SK-N-SH (cell line): ENCODE data around the gene OR5B2. TPM values are rescaled to one million over a fixed set of nuclear protein-coding genes. Genes with fewer than 3 reads are reported as not detected.

Source experiments
- CTCF ChIA-PET: fragments of 300-600, 350-600 bp; formaldehyde crosslinking; extraction: SDS; loops from one replicate; lab custom pipeline; 2021; lab: Yijun Ruan, JAX
- POLR2A ChIA-PET: fragments of 350-600 bp; sonication (Branson Sonifier 250); formaldehyde crosslinking; extraction: SDS; loops from one replicate; lab custom pipeline; 2020; ENCODE audit warnings: antibody characterized with exemption, inconsistent platforms; lab: Yijun Ruan, JAX
- DNase-seq: peaks from one replicate; pipeline ENCODE4 v3.0.0; 2012
- H2AFZ ChIP-seq: fragments of 200-600 bp; sonication (generic); 2 replicates; pipeline ENCODE4 v1.8.1; 2016; ENCODE audit warnings: antibody characterized with exemption, mild to moderate bottlenecking, low read depth
- H3F3A ChIP-seq: fragments of 200-600 bp; sonication (generic); replicated peaks from 2 replicates; pipeline ENCODE3; 2016; ENCODE audit warnings: antibody characterized with exemption, mild to moderate bottlenecking; ENCODE audit not compliant: insufficient read depth
- H3K27ac ChIP-seq, 2 experiments: fragments of 200-500 bp in 1 of 2; fragments of 200-600 bp in 1 of 2; sonication (Bioruptor generic) in 1 of 2; sonication (generic), shearing (Covaris generic) in 1 of 2; 2 replicates each; pipeline versions ENCODE4 v1.5.1 to v1.6.1; 2014 to 2016; ENCODE audit warnings: low read depth in 2 of 2, inconsistent platforms in 1 of 2, low read length in 1 of 2, mild to moderate bottlenecking in 1 of 2, mixed read lengths in 1 of 2
- H3K27me3 ChIP-seq: fragments of 200-600 bp; sonication (generic), shearing (Covaris generic); 2 replicates; pipeline ENCODE4 v1.6.1; 2016; ENCODE audit warnings: mixed run types; ENCODE audit not compliant: insufficient read depth
- H3K36me3 ChIP-seq, 2 experiments: fragments of 200-500 bp in 1 of 2; fragments of 200-600 bp in 1 of 2; sonication (Bioruptor generic) in 1 of 2; sonication (generic) in 1 of 2; replicated peaks in 1 of 2; 2 replicates each; pipeline versions ENCODE3 to v1.5.1; 2014 to 2016; ENCODE audit warnings: low read length in 1 of 2, mild to moderate bottlenecking in 1 of 2; ENCODE audit not compliant: insufficient read depth in 2 of 2, control insufficient read depth in 1 of 2
- H3K4me1 ChIP-seq, 2 experiments: fragments of 200-500 bp in 1 of 2; fragments of 200-600 bp in 1 of 2; sonication (Bioruptor generic) in 1 of 2; sonication (generic), shearing (Covaris generic) in 1 of 2; 2 replicates each; pipeline versions ENCODE4 v1.5.1 to v1.6.1; 2014 to 2016; ENCODE audit warnings: low read depth in 1 of 2, low read length in 1 of 2, mixed run types in 1 of 2; ENCODE audit not compliant: insufficient read depth in 2 of 2, control insufficient read depth in 1 of 2
- H3K4me2 ChIP-seq: fragments of 200-600 bp; sonication (generic), shearing (Covaris generic); 2 replicates; pipeline ENCODE4 v1.6.1; 2017; ENCODE audit warnings: mixed run types
- H3K4me3 ChIP-seq, 2 experiments: fragments of 200-500 bp in 1 of 2; fragments of 200-600 bp in 1 of 2; sonication (Bioruptor generic) in 1 of 2; sonication (generic), shearing (Covaris generic) in 1 of 2; 2 replicates each; pipeline versions ENCODE4 v1.5.1 to v1.8.1; 2014 to 2016; ENCODE audit warnings: low read depth in 2 of 2, inconsistent platforms in 1 of 2, low read length in 1 of 2, mild to moderate bottlenecking in 1 of 2, mixed read lengths in 1 of 2, moderate library complexity in 1 of 2
- H3K79me2 ChIP-seq: fragments of 200-600 bp; sonication (generic); 2 replicates; pipeline ENCODE4 v1.8.1; 2017; ENCODE audit warnings: mild to moderate bottlenecking; ENCODE audit not compliant: insufficient read depth
- H3K9ac ChIP-seq: fragments of 200-600 bp; sonication (generic); 2 replicates; pipeline ENCODE4 v1.6.1; 2017; ENCODE audit warnings: mixed run types
- H3K9me2 ChIP-seq: fragments of 200-600 bp; sonication (generic); 2 replicates; pipeline ENCODE4 v1.6.1; 2017; ENCODE audit warnings: mixed run types
- H3K9me3 ChIP-seq: fragments of 200-600 bp; sonication (generic); 2 replicates; pipeline ENCODE4 v1.6.1; 2017; ENCODE audit warnings: mixed run types, mild to moderate bottlenecking, moderate library complexity
- H4K20me1 ChIP-seq: fragments of 200-600 bp; sonication (generic); 2 replicates; pipeline ENCODE4 v1.6.1; 2017; ENCODE audit warnings: mild to moderate bottlenecking, mixed run types; ENCODE audit not compliant: insufficient read depth
- CHD2 ChIP-seq: fragments of 150-350 bp; IDR thresholded peaks from 2 replicates; pipeline ENCODE4 v1.6.1; 2018; ENCODE audit warnings: low read length; ENCODE audit not compliant: partially characterized antibody
- ELF1 ChIP-seq: IDR thresholded peaks from 2 replicates; pipeline ENCODE4 v1.4.0; 2012
- EP300 ChIP-seq, 2 experiments: IDR thresholded peaks; 2 replicates each; pipeline versions ENCODE4 v1.4.0 to v1.6.1; 2012; ENCODE audit warnings: borderline replicate concordance in 1 of 2, low read depth in 1 of 2, low read length in 1 of 2
- EZH2phosphoT487 ChIP-seq: fragments of 200-600 bp; sonication (generic); IDR thresholded peaks from 2 replicates; pipeline ENCODE4 v1.6.1; 2017; ENCODE audit warnings: low read depth, mixed run types, mild to moderate bottlenecking, antibody characterized with exemption, moderate library complexity, borderline replicate concordance
- FOSL2 ChIP-seq: IDR thresholded peaks from 2 replicates; pipeline ENCODE4 v1.4.0; 2012; ENCODE audit warnings: low read depth, mild to moderate bottlenecking, moderate library complexity, borderline replicate concordance
- FOXJ3 ChIP-seq: sonication (generic); formaldehyde crosslinking; IDR thresholded peaks from 2 replicates; pipeline ENCODE4 v1.5.1; 2020; ENCODE audit warnings: mild to moderate bottlenecking, missing genetic modification reagents
- FOXM1 ChIP-seq: IDR thresholded peaks from 2 replicates; pipeline ENCODE4 v1.4.0; 2012; ENCODE audit warnings: low read depth, mild to moderate bottlenecking
- GABPA ChIP-seq: IDR thresholded peaks from 2 replicates; pipeline ENCODE4 v1.4.0; 2012; ENCODE audit warnings: low read depth, mild to moderate bottlenecking
- MEF2A ChIP-seq: IDR thresholded peaks from 2 replicates; pipeline ENCODE4 v1.4.0; 2012; ENCODE audit warnings: low read depth, borderline replicate concordance
- NRF1 ChIP-seq: IDR thresholded peaks from 2 replicates; pipeline ENCODE4 v1.6.1; 2012; ENCODE audit warnings: low read depth, mild to moderate bottlenecking, low read length
- POLR2AphosphoS5 ChIP-seq: IDR thresholded peaks from 2 replicates; pipeline ENCODE4 v1.6.1; 2012; ENCODE audit warnings: low read depth, low read length
- RCOR1 ChIP-seq: fragments of 150-350 bp; IDR thresholded peaks from 2 replicates; pipeline ENCODE4 v1.6.1; 2017; ENCODE audit warnings: antibody characterized with exemption, low read length
- REST ChIP-seq: IDR thresholded peaks from 2 replicates; pipeline ENCODE4 v1.6.1; 2012; ENCODE audit warnings: mild to moderate bottlenecking, low read depth, low read length, moderate library complexity
- RXRA ChIP-seq: IDR thresholded peaks from 2 replicates; pipeline ENCODE4 v1.4.0; 2012; ENCODE audit warnings: low read depth, mild to moderate bottlenecking, borderline replicate concordance
- SIN3A ChIP-seq: IDR thresholded peaks from 2 replicates; pipeline ENCODE4 v1.6.1; 2012; ENCODE audit warnings: low read depth, mild to moderate bottlenecking, low read length, moderate library complexity, borderline replicate concordance
- TCF12 ChIP-seq: IDR thresholded peaks from 2 replicates; pipeline ENCODE4 v1.4.0; 2012
- WGBS: methylation state at CpG from one replicate; pipeline ENCODE4 v1.1.6; 2017; ENCODE audit warnings: low lambda C conversion rate; 5-methylcytosine and 5-hydroxymethylcytosine counted together
- polyA plus RNA-seq, 3 experiments: library from polyadenylated mRNA; depleted of rRNA; stranded (reverse); fragments of >200 nt; gene quantifications; 2 replicates each; pipeline ENCODE4 v1.2.3, GENCODE V29; 2012
- TF ChIP-seq, protein P1 (sequence below): IDR thresholded peaks from 2 replicates; pipeline ENCODE4; 2012
- TF ChIP-seq, protein P2 (sequence below): IDR thresholded peaks from 2 replicates; pipeline ENCODE4 v1.4.0; 2012; ENCODE audit warnings: low read depth, borderline replicate concordance
- TF ChIP-seq, protein P3 (sequence below): fragments of 150-350 bp; IDR thresholded peaks from 2 replicates; pipeline ENCODE4 v1.6.1; 2017; ENCODE audit warnings: antibody characterized with exemption, low read length, low read depth, borderline replicate concordance

OR5B2 gene
- polyA plus RNA-seq, 1 of the 3 experiments (the other 2 are of a cell fraction): not detected

- Histone ChIP-seq H3K36me3 (no peaks in the 10 kb centered on the region), H2AFZ (no peak overlapping the region), H4K20me1 (no peaks in the 10 kb centered on the region), H3F3A (no peaks in the 10 kb centered on the region), H3K27me3 (no peaks in the 10 kb centered on the region), H3K4me1 (no peaks in the 10 kb centered on the region), H3K4me3 (no peak overlapping the region), H3K4me2 (no peak overlapping the region), H3K79me2 (no peaks in the 10 kb centered on the region), H3K27ac (no peak overlapping the region), H3K9me2 (no peaks in the 10 kb centered on the region), H3K9ac (no peak overlapping the region), H3K9me3 (no peaks in the 10 kb centered on the region)
- DNase-seq: no peak
- CTCF ChIA-PET: no interaction called here
- POLR2A ChIA-PET: no interaction called here
- 0% methylated on average over 3 of the region's 3 CpGs for WGBS
- TF ChIP-seq MEF2A (no peak), EP300 (IDR thresholded peaks at IDR 0.05; ENCODE audit: borderline replicate concordance in 1 of 2, low read depth in 1 of 2, low read length in 1 of 2) (no peak), EZH2phosphoT487 (no peak), SIN3A (no peak), FOXM1 (no peak), NRF1 (no peak), CHD2 (no peak), POLR2AphosphoS5 (no peak), REST (no peak), RXRA (no peak), ELF1 (no peak), TCF12 (no peak), FOSL2 (no peak), GABPA (no peak), FOXJ3 (no peak), RCOR1 (no peak)
- TF ChIP-seq, protein P1, sequence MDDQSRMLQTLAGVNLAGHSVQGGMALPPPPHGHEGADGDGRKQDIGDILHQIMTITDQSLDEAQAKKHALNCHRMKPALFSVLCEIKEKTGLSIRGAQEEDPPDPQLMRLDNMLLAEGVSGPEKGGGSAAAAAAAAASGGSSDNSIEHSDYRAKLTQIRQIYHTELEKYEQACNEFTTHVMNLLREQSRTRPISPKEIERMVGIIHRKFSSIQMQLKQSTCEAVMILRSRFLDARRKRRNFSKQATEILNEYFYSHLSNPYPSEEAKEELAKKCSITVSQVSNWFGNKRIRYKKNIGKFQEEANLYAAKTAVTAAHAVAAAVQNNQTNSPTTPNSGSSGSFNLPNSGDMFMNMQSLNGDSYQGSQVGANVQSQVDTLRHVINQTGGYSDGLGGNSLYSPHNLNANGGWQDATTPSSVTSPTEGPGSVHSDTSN: no peak
- TF ChIP-seq, protein P2, sequence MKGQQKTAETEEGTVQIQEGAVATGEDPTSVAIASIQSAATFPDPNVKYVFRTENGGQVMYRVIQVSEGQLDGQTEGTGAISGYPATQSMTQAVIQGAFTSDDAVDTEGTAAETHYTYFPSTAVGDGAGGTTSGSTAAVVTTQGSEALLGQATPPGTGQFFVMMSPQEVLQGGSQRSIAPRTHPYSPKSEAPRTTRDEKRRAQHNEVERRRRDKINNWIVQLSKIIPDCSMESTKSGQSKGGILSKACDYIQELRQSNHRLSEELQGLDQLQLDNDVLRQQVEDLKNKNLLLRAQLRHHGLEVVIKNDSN: no peak
- TF ChIP-seq, protein P3, sequence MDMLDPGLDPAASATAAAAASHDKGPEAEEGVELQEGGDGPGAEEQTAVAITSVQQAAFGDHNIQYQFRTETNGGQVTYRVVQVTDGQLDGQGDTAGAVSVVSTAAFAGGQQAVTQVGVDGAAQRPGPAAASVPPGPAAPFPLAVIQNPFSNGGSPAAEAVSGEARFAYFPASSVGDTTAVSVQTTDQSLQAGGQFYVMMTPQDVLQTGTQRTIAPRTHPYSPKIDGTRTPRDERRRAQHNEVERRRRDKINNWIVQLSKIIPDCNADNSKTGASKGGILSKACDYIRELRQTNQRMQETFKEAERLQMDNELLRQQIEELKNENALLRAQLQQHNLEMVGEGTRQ: no peak
Measured at GRCh38 chr11:58465690-58466089, 37.8 kb upstream of the OR5B2 start.
